Bone marrow (tissue), 2 donors: ENCODE measurements around the gene KLHL14.
"Not testable (repeated sequence)": the region's sequence is repeated elsewhere in the genome, so short reads cannot be mapped to it uniquely, and the experiment has no call there.

Experiments
- DNase-seq, 2 donors: peaks; one replicate each; lab custom pipeline; 2025; lab: John Stamatoyannopoulos, UW

Gene KLHL14

GRCh38 chr18:32772581-32773381 lies at the start of gene KLHL14:
TSS of gene KLHL14 (minus strand) at chr18:32773023. CDS start at chr18:32770591, 2,432 bp downstream.
- DNase-seq = no peak

GRCh38 chr18:32822197-32822596 lies 49.4 kb upstream of the KLHL14 start:
- DNase-seq = no peak

GRCh38 chr18:32815881-32816280 lies 43.1 kb upstream of the KLHL14 start:
- DNase-seq = no peak

GRCh38 chr18:32812342-32812741 lies 39.5 kb upstream of the KLHL14 start:
- no peak for DNase-seq

- no peak for DNase-seq
Measured at GRCh38 chr18:32810314-32810713, 37.5 kb upstream of the KLHL14 start.

- no peak for DNase-seq
Measured at GRCh38 chr18:32805354-32805753, 32.5 kb upstream of the KLHL14 start.

GRCh38 chr18:32804134-32804888 lies 31.5 kb upstream of the KLHL14 start:
- DNase-seq = no peak

GRCh38 chr18:32803568-32803967 lies 30.7 kb upstream of the KLHL14 start:
- no peak for DNase-seq

- DNase-seq = no peak
Measured at GRCh38 chr18:32802591-32803451, 30.0 kb upstream of the KLHL14 start.

- DNase-seq = no peak
Measured at GRCh38 chr18:32801228-32801627, 28.4 kb upstream of the KLHL14 start.

GRCh38 chr18:32798209-32798960 lies 25.6 kb upstream of the KLHL14 start:
- no peak for DNase-seq

GRCh38 chr18:32794667-32795066 lies 21.8 kb upstream of the KLHL14 start:
- DNase-seq = not testable (repeated sequence)

GRCh38 chr18:32779010-32779409 lies 6.2 kb upstream of the KLHL14 start:
- DNase-seq = no peak

- DNase-seq = no peak
Measured at GRCh38 chr18:32777049-32777448, 4.2 kb upstream of the KLHL14 start.

- no peak for DNase-seq
Measured at GRCh38 chr18:32776561-32776960, 3.7 kb upstream of the KLHL14 start.

GRCh38 chr18:32775628-32776027 lies 2.8 kb upstream of the KLHL14 start:
- no peak for DNase-seq

- DNase-seq = no peak
Measured at GRCh38 chr18:32773382-32773712, 524 bp upstream of the KLHL14 start.

GRCh38 chr18:32771871-32772580 lies 797 bp downstream of the KLHL14 start:
- no peak for DNase-seq

GRCh38 chr18:32771169-32771751 lies 1.6 kb downstream of the KLHL14 start:
- no peak for DNase-seq

GRCh38 chr18:32770666-32771168 lies 2.1 kb downstream of the KLHL14 start:
- no peak for DNase-seq
